ENCODE results near the gene MRGPRD. TPM values are rescaled to one million over a fixed set of nuclear protein-coding genes. Genes with fewer than 3 reads are reported as not detected.

The MRGPRD gene
- total RNA-seq, 1 experiment from 2014 or later: not detected

DNA sequence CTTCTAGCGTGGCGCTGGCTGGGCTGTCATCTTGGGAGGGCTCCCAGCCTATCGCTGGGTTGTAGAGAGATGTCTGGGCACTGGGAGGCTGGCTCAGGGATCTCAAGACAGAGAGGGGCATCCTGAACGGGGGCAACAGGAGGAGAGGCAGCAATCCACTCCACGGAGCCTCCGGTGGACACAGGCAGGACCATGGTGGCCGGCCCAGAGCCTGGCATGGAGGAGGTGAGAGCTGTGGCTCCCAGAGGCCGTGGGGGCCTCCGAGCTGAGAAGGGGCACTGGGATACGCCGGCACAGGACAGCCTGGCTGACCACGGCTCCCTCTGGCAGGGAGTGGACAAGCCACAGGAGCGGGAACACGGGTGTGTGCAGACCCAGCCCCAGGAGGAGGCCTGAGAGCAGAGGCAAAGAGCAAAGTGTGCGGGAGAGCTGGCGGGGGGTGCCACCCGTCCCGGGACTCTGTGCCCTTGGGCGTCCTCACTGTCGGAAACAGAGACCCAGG, 23.1 kb upstream of the MRGPRD start:
- H3K27me3 ChIP-seq (ENCODE audit: insufficient read depth, low read depth): peaks cover 28% of the 10 kb centered on the region
- CTCF ChIA-PET: no interaction called here
- peaks cover 15% of the 10 kb centered on the region for H3F3A ChIP-seq (ENCODE audit: insufficient read depth, low read depth)
- peaks cover 15% of the 10 kb centered on the region for H3K4me1 ChIP-seq (replicated peaks; ENCODE audit: insufficient read depth)
- H2AFZ ChIP-seq: no peak overlapping the region
- no peaks in the 10 kb centered on the region for H4K20me1 ChIP-seq (ENCODE audit: insufficient read depth)
- no peak for DNase-seq
- H3K36me3 ChIP-seq (ENCODE audit: low read depth): no peaks in the 10 kb centered on the region
- no peaks in the 10 kb centered on the region for H3K9me2 ChIP-seq (ENCODE audit: insufficient read depth)
- no peak overlapping the region for H3K27ac ChIP-seq
- POLR2A ChIA-PET (ENCODE audit: unreplicated experiment): no interaction called here
- no peaks in the 10 kb centered on the region for H3K9me3 ChIP-seq (ENCODE audit: insufficient read depth, low read depth)
- TF ChIP-seq, protein P1, sequence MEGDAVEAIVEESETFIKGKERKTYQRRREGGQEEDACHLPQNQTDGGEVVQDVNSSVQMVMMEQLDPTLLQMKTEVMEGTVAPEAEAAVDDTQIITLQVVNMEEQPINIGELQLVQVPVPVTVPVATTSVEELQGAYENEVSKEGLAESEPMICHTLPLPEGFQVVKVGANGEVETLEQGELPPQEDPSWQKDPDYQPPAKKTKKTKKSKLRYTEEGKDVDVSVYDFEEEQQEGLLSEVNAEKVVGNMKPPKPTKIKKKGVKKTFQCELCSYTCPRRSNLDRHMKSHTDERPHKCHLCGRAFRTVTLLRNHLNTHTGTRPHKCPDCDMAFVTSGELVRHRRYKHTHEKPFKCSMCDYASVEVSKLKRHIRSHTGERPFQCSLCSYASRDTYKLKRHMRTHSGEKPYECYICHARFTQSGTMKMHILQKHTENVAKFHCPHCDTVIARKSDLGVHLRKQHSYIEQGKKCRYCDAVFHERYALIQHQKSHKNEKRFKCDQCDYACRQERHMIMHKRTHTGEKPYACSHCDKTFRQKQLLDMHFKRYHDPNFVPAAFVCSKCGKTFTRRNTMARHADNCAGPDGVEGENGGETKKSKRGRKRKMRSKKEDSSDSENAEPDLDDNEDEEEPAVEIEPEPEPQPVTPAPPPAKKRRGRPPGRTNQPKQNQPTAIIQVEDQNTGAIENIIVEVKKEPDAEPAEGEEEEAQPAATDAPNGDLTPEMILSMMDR (conservative IDR thresholded peaks at IDR 0.05): no peak
- TF ChIP-seq EZH2 (IDR thresholded peaks at IDR 0.05; ENCODE audit: low read depth): no peak
- no TSS peak for BruUV-seq (replicated peaks)
- intact Hi-C loops (cut with micrococcal nuclease; ENCODE audit: unreplicated experiment): loop anchor here (10.0 kb wide), 1 partner anchor 81 kb away; no protein-coding TSS in a partner anchor
- no peaks in the 10 kb centered on the region for H3K79me2 ChIP-seq (ENCODE audit: low read depth)
- no peak overlapping the region for H3K4me3 ChIP-seq
- no peak overlapping the region for H3K4me2 ChIP-seq

- Histone ChIP-seq H3K4me3 (no peak overlapping the region), H3K27me3 (ENCODE audit: insufficient read depth, low read depth) (peaks cover 29% of the 10 kb centered on the region), H3K36me3 (ENCODE audit: low read depth) (no peaks in the 10 kb centered on the region), H3K4me2 (no peak overlapping the region), H2AFZ (no peak overlapping the region), H3K4me1 (replicated peaks; ENCODE audit: insufficient read depth) (peaks cover 10% of the 10 kb centered on the region), H3K27ac (no peak overlapping the region), H3K9me3 (ENCODE audit: insufficient read depth, low read depth) (no peaks in the 10 kb centered on the region), H4K20me1 (ENCODE audit: insufficient read depth) (no peaks in the 10 kb centered on the region), H3K79me2 (ENCODE audit: low read depth) (no peaks in the 10 kb centered on the region), H3K9me2 (ENCODE audit: insufficient read depth) (no peaks in the 10 kb centered on the region), H3F3A (ENCODE audit: insufficient read depth, low read depth) (peaks cover 12% of the 10 kb centered on the region)
- ChIA-PET CTCF (no interaction called here), POLR2A (ENCODE audit: unreplicated experiment) (interaction anchor here (0.6 kb wide), 1 partner anchor 45 kb away, joined by 3 read pairs; the partner anchor contains the start of gene TPCN2)
- TF ChIP-seq EZH2 (IDR thresholded peaks at IDR 0.05; ENCODE audit: low read depth): no peak
- TF ChIP-seq, protein P1 (conservative IDR thresholded peaks at IDR 0.05): no peak
- DNase-seq: no peak
- BruUV-seq (replicated peaks): no TSS peak
- intact Hi-C loops (cut with micrococcal nuclease; ENCODE audit: unreplicated experiment): loop anchor here (10.0 kb wide), 1 partner anchor 81 kb away; no protein-coding TSS in a partner anchor
These were observed 22.6 kb upstream of the MRGPRD start for GRCh38 chr11:69003301-69003865.

DNA sequence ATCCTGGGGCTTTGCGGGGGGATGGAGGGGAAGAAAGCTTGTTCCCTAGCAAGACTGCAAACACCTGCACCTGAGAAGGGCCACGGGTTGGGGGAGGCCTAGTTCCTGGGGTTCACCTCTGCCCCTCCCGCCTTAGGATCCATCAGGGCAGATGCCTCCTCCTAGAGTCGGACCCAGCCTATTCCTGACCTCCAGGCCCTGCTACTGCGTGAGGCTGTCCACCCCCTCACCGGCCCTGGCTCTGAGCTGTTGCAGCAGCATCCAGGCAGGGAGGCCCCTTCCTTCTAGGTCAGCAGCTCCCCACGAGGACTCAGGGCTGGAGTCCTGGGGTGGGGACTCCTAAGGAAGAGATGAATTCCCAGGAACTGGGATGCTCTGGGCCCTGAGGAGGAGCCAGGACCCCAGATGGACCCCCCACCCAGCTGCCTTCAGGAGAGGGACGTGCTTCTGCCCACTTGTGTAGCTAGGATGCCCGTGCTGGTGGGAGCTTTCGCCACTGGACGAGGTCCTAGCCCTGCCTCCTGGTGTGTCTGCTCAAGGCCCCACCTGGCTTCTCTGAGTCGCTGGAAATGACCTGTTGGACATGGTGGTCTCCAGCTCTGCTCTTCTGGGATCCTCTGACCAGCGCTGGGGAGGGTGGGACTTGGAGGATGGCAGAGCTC, 21.9 kb upstream of the MRGPRD start:
- Histone ChIP-seq H3K79me2 (ENCODE audit: low read depth) (no peaks in the 10 kb centered on the region), H4K20me1 (ENCODE audit: insufficient read depth) (no peaks in the 10 kb centered on the region), H3K4me3 (no peak overlapping the region), H3K4me1 (replicated peaks; ENCODE audit: insufficient read depth) (peaks cover 4% of the 10 kb centered on the region; the same call in 1 of the 2 replicates), H3K9me3 (ENCODE audit: insufficient read depth, low read depth) (no peaks in the 10 kb centered on the region), H3K27me3 (ENCODE audit: insufficient read depth, low read depth) (peaks cover 34% of the 10 kb centered on the region), H3K27ac (no peak overlapping the region), H3K9me2 (ENCODE audit: insufficient read depth) (no peaks in the 10 kb centered on the region), H2AFZ (no peak overlapping the region), H3F3A (ENCODE audit: insufficient read depth, low read depth) (peaks cover 6% of the 10 kb centered on the region; the same call in 1 of the 2 replicates), H3K36me3 (ENCODE audit: low read depth) (no peaks in the 10 kb centered on the region), H3K4me2 (no peak overlapping the region)
- BruUV-seq (replicated peaks): no TSS peak
- ChIA-PET POLR2A (ENCODE audit: unreplicated experiment) (interaction anchor here (0.6 kb wide), 1 partner anchor 46 kb away, joined by 3 read pairs; the partner anchor contains the start of gene TPCN2), CTCF (no interaction called here)
- TF ChIP-seq, protein P1 (conservative IDR thresholded peaks at IDR 0.05): no peak
- no peak for TF ChIP-seq EZH2 (IDR thresholded peaks at IDR 0.05; ENCODE audit: low read depth)
- intact Hi-C loops (cut with micrococcal nuclease; ENCODE audit: unreplicated experiment): loop anchor here (10.0 kb wide), 1 partner anchor 82 kb away; no protein-coding TSS in a partner anchor
- DNase-seq: no peak

All from PC-9 (cell line).